ENCODE results near the gene PLCB3.

Gene PLCB3

GRCh38 chr11:64317961-64318765 is 66.8 kb downstream of the PLCB3 start, which contains the start of gene PRDX5:
TSS of gene PRDX5 (plus strand) at chr11:64318121. CDS start at chr11:64318216, 95 bp downstream.
- DNase-seq (ENCODE audit: low read depth in 4 of 4, low spot score in 1 of 4) = peak; percentile 77 to 92 (median 86)

Data from stimulated activated CD4-positive, alpha-beta T cell treated with anti-CD3 and anti-CD28 coated beads, Interleukin-1b, Interleukin-23, amount 100 ng/mL, for 24 hours (primary cell).